Mesothelial cell of epicardium (in vitro differentiated cells): ENCODE results near the gene USE1. TPM values are rescaled to one million over a fixed set of nuclear protein-coding genes. Genes with fewer than 3 reads are reported as not detected.

Experiments used
- DNase-seq, 2 experiments: peaks; one replicate each; pipeline ENCODE4 v3.0.0; 2021; ENCODE audit warnings: low spot score in 2 of 2; ENCODE audit not compliant: unreplicated experiment in 2 of 2
- H3K27ac Mint-ChIP-seq: 2 replicates; pipeline ENCODE4 v1.8.0; 2021; ENCODE audit warnings: mixed read lengths
- H3K27me3 Mint-ChIP-seq: 2 replicates; pipeline ENCODE4 v1.8.0; 2021; ENCODE audit warnings: low read depth, mixed read lengths
- H3K36me3 Mint-ChIP-seq: 2 replicates; pipeline ENCODE4 v1.8.0; 2021; ENCODE audit warnings: mixed read lengths
- H3K4me1 Mint-ChIP-seq: 2 replicates; pipeline ENCODE4 v1.8.0; 2021; ENCODE audit warnings: mixed read lengths
- H3K4me3 Mint-ChIP-seq: 2 replicates; pipeline ENCODE4 v1.8.0; 2021; ENCODE audit warnings: mild to moderate bottlenecking, moderate library complexity, mixed read lengths
- H3K9me3 Mint-ChIP-seq: 2 replicates; pipeline ENCODE4 v1.8.0; 2021; ENCODE audit warnings: mixed read lengths
- total RNA-seq: library from RNA; stranded (reverse); gene quantifications from 3 replicates; pipeline ENCODE4 v1.2.1, GENCODE V29; 2021
- TF ChIP-seq, protein P1 (sequence below): fragments of 200-600 bp; sonication (generic); IDR thresholded peaks from one replicate; pipeline ENCODE4 v1.5.0; 2021; ENCODE audit warnings: antibody characterized with exemption; ENCODE audit not compliant: unreplicated experiment

The USE1 gene
- total RNA-seq, 1 donor from 2014 or later, result 25.8 TPM

DNA sequence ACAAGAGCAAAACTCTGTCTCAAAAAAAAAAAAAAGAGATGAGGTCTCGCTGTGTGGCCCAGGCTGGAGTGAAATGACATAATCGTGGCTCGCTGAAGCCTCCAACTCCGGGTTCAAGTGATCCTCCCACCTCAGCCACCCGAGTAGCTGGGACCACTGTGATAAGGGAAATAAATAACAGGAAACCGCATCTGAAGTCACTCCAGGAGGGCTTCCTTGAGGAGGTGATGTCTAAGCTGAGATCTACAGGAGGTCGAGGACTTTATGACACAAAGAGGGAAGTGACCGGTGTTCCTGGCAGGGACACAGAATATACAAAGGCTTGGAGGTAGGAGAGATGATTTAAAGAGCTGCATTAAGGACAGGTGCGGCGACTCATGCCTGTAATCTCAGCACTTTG, 39.5 kb downstream of the USE1 start:
- Mint-ChIP-seq H3K9me3 (no peaks in the 10 kb centered on the region), H3K36me3 (no peaks in the 10 kb centered on the region), H3K4me3 (no peak overlapping the region), H3K27ac (no peak overlapping the region), H3K27me3 (no peaks in the 10 kb centered on the region), H3K4me1 (no peaks in the 10 kb centered on the region)
- TF ChIP-seq, protein P1, sequence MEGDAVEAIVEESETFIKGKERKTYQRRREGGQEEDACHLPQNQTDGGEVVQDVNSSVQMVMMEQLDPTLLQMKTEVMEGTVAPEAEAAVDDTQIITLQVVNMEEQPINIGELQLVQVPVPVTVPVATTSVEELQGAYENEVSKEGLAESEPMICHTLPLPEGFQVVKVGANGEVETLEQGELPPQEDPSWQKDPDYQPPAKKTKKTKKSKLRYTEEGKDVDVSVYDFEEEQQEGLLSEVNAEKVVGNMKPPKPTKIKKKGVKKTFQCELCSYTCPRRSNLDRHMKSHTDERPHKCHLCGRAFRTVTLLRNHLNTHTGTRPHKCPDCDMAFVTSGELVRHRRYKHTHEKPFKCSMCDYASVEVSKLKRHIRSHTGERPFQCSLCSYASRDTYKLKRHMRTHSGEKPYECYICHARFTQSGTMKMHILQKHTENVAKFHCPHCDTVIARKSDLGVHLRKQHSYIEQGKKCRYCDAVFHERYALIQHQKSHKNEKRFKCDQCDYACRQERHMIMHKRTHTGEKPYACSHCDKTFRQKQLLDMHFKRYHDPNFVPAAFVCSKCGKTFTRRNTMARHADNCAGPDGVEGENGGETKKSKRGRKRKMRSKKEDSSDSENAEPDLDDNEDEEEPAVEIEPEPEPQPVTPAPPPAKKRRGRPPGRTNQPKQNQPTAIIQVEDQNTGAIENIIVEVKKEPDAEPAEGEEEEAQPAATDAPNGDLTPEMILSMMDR, result no peak
- DNase-seq, result no peak

- Mint-ChIP-seq H3K36me3 (no peaks in the 10 kb centered on the region), H3K4me1 (no peaks in the 10 kb centered on the region), H3K9me3 (no peaks in the 10 kb centered on the region), H3K27me3 (no peaks in the 10 kb centered on the region), H3K4me3 (no peak overlapping the region), H3K27ac (no peak overlapping the region)
- TF ChIP-seq, protein P1, result no peak
- DNase-seq, result no peak
These were observed 40.0 kb downstream of the USE1 start for GRCh38 chr19:17255150-17255621.

DNA sequence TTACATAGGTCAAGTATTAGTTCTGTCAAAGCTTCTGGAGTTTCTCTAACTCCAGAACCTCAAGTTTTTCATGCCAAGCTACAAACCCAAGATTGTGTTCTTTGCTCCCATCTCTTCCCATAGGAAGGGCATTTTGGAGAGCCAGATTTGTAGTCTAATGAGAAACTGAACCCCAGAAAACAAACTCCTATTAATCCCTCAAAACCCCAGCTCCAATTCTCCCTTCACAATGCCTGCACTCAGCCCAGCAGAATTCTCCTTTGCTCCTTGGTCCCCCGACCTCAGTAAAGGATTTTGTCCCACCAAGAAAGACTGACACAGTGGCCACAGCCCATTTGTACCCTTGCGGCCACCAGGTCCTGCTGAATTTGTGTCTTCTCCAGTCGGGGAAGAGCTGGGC, 41.0 kb downstream of the USE1 start:
- no peaks in the 10 kb centered on the region for H3K36me3 Mint-ChIP-seq
- H3K9me3 Mint-ChIP-seq, result no peaks in the 10 kb centered on the region
- no peaks in the 10 kb centered on the region for H3K4me1 Mint-ChIP-seq
- no peak overlapping the region for H3K27ac Mint-ChIP-seq
- H3K27me3 Mint-ChIP-seq, result peaks cover 2% of the 10 kb centered on the region
- DNase-seq, result no peak
- H3K4me3 Mint-ChIP-seq, result no peak overlapping the region
- TF ChIP-seq, protein P1, result no peak

- H3K4me3 Mint-ChIP-seq, result no peak overlapping the region
- peaks cover 2% of the 10 kb centered on the region for H3K27me3 Mint-ChIP-seq
- DNase-seq, result no peak
- H3K9me3 Mint-ChIP-seq, result no peaks in the 10 kb centered on the region
- no peaks in the 10 kb centered on the region for H3K4me1 Mint-ChIP-seq
- H3K27ac Mint-ChIP-seq, result no peak overlapping the region
- TF ChIP-seq, protein P1, result no peak
- H3K36me3 Mint-ChIP-seq, result no peaks in the 10 kb centered on the region
These were observed 44.1 kb downstream of the USE1 start for GRCh38 chr19:17259118-17259780.

GRCh38 chr19:17259934-17260333, 44.8 kb downstream of the USE1 start:
- DNase-seq, result no peak
- no peaks in the 10 kb centered on the region for H3K9me3 Mint-ChIP-seq
- H3K4me3 Mint-ChIP-seq, result no peak overlapping the region
- peaks cover 2% of the 10 kb centered on the region for H3K27me3 Mint-ChIP-seq
- TF ChIP-seq, protein P1, result no peak
- no peaks in the 10 kb centered on the region for H3K4me1 Mint-ChIP-seq
- H3K36me3 Mint-ChIP-seq, result no peaks in the 10 kb centered on the region
- H3K27ac Mint-ChIP-seq, result no peak overlapping the region
